Bone marrow (tissue), 2 donors: ENCODE results near the gene SPEG.
A peak's percentile ranks its signal among the peaks of the same experiment; 100 is the strongest.

Source experiments
- DNase-seq, 2 donors: peaks; one replicate each; lab custom pipeline; 2025; lab: John Stamatoyannopoulos, UW

The SPEG gene

GRCh38 chr2:219497495-219498279 lies 63.0 kb downstream of the SPEG start:
- DNase-seq = peak in 1 of 2 donors; percentile 69

DNA sequence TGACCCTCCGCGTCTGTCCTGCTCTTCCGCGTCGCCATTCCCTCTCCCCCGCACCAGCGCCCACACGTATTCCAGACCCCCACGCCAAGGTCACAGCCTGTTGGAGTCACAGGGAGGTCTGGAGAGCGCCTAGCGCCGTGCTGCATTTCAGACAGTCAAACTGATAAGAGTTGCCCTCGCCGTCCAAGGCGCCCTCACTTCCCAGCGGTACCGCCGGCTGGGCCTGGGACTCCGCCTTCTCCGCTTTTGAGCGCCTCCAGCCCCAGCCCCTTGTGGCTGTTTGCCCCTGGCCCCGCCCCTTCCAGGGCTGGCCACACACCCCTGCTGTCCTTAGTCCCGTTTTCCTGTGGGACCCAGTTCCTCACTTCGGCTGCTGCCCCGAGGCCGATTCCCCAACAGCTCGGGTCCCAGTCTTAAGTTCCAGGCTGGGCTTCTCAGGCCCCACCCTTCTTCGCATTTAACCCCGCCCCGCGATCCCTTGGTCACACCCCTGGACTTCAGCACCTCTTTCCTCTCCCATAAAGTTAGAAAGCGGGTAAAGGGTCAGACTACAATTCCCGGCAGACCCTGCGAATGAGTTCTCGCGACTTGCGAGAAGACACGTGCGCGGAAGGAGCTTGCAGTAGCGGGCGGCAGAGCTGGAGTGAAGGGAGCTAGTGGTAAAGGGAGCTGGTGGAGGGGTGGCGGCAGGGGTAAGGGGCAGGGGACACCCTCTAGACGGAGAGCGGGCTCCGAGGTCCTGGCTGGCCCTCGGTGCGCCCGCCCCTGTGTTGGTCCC lies 63.8 kb downstream of the SPEG start, which contains the start of gene GMPPA:
TSS of gene GMPPA (plus strand) at position 612 of the 778 bp plus-strand sequence. CDS start 1,085 bp downstream, outside the sequence.
- peak; percentile 88 to 97 for DNase-seq

GRCh38 chr2:219499058-219499307 lies 64.3 kb downstream of the SPEG start:
- DNase-seq = no peak

DNA sequence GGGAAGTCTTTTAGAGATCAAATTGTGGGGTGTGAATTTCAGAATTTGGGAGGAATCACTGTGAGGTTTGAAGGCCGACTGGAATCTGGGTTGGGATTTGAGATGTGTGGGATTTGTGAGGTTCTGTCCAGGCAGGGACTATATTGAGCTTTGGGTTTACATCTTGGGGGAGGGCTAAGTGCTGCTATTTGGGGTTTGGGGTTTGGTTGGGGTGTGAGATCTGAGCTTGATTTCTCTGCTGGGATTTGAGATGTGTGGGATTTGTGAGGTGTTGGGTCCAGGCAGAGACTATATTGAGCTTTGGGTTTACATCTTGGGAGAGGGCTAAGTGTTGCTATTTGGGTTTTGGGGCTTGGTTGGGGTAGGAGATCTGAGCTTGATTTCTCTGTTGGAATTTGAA lies 64.9 kb downstream of the SPEG start:
- no peak for DNase-seq

GRCh38 chr2:219500135-219500534 lies 65.5 kb downstream of the SPEG start:
- no peak for DNase-seq

- no peak for DNase-seq
Measured at GRCh38 chr2:219501849-219502248, 67.2 kb downstream of the SPEG start.

DNA sequence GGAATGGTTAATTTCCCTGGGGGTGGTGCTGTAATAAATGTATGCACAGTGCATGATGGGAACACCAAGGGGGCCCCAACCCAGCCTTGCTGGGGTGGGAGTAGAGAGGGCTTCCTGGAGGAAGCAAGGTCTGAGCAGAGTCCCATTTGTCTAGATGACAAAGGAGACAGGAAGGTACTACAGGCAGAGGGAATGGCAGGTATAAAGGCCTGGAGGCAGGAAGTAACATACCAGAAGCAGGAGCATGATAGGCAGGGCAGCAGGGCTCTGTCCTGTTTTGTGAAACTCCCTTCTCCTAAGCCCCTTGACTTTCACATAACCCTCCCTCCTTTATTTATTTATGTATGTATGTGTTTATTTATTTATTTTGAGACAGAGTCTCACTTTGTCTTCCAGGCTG lies 68.0 kb downstream of the SPEG start:
- no peak for DNase-seq

- DNase-seq = no peak
Measured at GRCh38 chr2:219505585-219505984, 70.9 kb downstream of the SPEG start.

GRCh38 chr2:219506153-219506801 lies 71.6 kb downstream of the SPEG start:
- DNase-seq = no peak

GRCh38 chr2:219506802-219507526 lies 72.3 kb downstream of the SPEG start:
- DNase-seq = no peak

- DNase-seq = no peak
Measured at GRCh38 chr2:219507581-219508443, 73.2 kb downstream of the SPEG start.

DNA sequence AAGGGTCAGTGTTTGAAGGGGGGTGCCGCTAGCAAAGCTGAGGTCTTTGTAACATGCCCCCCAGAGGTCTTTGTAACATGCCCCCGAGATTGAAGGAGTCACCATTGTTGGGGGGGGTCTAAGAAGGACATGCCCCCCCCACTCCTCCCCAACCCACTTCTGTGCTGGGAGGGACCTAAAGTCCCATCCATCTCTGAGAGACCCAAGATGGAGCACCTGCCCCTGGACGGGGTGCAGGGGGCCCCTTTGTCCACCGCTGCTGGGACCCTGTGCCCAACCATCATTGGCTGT lies 73.7 kb downstream of the SPEG start:
- DNase-seq = no peak

- DNase-seq = no peak
Measured at GRCh38 chr2:219508971-219509779, 74.5 kb downstream of the SPEG start.

GRCh38 chr2:219509780-219510511 lies 75.3 kb downstream of the SPEG start:
- peak; percentile 22 to 26 for DNase-seq

DNA sequence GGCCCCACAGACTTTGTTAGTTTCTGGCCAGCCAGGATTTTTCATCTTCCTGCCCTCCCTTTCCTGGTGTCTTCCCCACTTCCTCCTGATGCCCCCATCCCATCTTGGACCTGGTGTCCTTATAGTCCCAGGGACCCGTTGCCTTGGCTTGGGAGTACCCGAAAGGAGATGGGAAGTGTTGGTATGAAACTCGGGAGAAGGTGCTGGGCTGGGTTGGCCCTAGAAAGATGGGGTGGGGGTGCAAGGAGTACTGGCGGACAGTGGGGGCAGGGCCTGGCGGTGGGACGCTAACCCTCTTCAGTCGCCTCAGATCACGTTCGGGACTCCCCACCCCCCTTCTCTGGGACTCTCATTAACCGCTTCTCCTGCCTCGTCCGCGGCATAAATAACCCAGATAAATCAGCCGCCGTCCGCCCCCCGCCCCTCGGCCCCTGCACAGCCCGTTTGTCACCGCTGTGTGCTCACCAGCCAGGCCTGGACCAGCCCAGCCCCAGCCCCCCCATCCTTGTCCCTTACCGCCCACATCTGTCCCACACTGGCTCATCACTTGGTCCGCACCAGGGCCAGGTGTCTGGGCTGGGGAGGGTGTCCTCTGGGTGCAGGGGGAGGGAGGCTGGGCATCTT lies 76.0 kb downstream of the SPEG start:
- no peak for DNase-seq

DNA sequence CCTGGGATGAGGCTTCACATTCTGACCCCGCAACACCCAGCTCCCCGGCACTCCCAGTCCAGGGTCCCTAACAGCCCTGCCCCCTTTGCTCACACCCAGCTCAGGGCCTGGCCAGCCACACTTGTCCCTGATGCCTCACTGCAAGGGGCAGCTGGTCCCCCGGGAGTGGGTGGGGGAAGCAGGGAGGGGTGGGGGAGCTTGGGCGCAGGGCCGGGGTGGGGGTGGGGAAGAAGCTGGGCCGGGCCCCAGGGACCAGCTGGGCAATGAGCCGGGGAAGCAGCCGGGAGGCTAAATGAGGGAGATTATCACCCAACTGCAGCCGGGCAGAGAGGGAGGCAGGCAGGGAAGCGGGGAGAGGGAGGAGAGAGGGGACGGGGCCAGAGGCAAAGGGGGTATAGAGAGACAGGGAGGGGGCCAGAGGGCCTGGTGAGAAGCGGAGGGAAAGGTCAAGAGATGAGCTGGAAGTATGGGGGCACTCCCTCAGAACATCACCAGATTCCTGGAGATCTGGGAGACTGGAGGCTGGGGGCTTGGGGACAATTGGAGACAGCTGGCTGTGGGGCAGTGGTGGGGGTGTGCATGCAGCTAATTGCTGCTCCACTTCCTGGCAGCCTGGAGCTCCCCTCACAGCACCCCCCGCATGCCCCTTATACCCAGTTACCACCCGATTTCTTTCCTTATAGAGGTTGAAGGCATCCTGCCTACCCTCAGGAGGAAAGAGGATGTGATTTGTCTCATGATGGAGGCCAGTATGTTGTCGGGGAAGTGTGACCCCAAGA lies 77.1 kb downstream of the SPEG start:
- DNase-seq = no peak

GRCh38 chr2:219512524-219513216 lies 78.0 kb downstream of the SPEG start:
- no peak for DNase-seq

DNA sequence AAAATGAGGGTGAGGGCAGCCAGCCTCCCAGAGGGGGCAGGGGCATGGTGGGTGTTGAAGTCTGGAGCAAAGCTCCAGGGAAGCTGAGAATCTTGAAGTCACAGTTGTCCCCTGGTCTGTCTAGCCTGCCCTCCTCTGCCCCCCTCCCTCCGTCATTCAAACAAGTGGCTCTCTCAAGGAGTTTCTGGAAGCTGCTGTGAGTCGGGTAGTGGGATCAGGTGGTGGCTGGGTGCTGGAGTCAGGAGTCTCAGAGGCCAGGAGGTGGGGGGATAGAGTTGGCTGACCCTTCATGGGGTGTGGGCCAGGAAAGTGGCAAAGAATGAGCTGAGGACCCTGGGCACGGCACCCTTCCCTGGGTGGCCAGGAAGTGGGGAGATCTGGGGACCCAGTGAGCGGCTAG lies 79.1 kb downstream of the SPEG start:
- no peak for DNase-seq
